HL-60 (cell line): ENCODE data around the gene SYNJ2.

Experiments
- DNase-seq, 2 experiments: peaks; one replicate each; pipeline ENCODE4 v3.0.0-alpha.2; 2010 to 2020; ENCODE audit warnings: low read depth in 1 of 2, low spot score in 1 of 2
- H3K27ac ChIP-seq: fragments of 250-450 bp; sonication (Bioruptor Pico); replicated peaks from 2 replicates; pipeline ENCODE4 v1.5.1; 2020; ENCODE audit warnings: mild to moderate bottlenecking, moderate library complexity
- H3K27me3 ChIP-seq: fragments of 250-450 bp; sonication (Bioruptor Pico); 2 replicates; pipeline ENCODE4 v1.5.1; 2021; ENCODE audit warnings: mild to moderate bottlenecking, moderate library complexity; ENCODE audit not compliant: insufficient read depth, poor library complexity, severe bottlenecking
- H3K4me3 ChIP-seq: replicated peaks from 2 replicates; pipeline ENCODE4 v1.5.1; 2011; ENCODE audit warnings: mild to moderate bottlenecking, control low read depth, low read length; ENCODE audit not compliant: insufficient read depth
- GABPA ChIP-seq: IDR thresholded peaks from 2 replicates; pipeline ENCODE4 v1.6.1; 2012; ENCODE audit warnings: low read depth
- POLR2AphosphoS5 ChIP-seq: IDR thresholded peaks from 2 replicates; pipeline ENCODE4 v1.6.1; 2012; ENCODE audit warnings: low read depth
- SPI1 ChIP-seq: IDR thresholded peaks from 2 replicates; pipeline ENCODE4 v1.6.1; 2012; ENCODE audit warnings: low read depth, mild to moderate bottlenecking, borderline replicate concordance
- TF ChIP-seq, protein P1 (sequence below): IDR thresholded peaks from 2 replicates; pipeline ENCODE4 v1.6.1; 2012; ENCODE audit warnings: low read depth; ENCODE audit not compliant: insufficient replicate concordance
- TF ChIP-seq, protein P2 (sequence below): IDR thresholded peaks from one replicate; pipeline ENCODE4 v1.5.1; 2011; ENCODE audit warnings: low read length, control low read depth, inconsistent platforms; ENCODE audit not compliant: insufficient read depth

SYNJ2 gene

DNA sequence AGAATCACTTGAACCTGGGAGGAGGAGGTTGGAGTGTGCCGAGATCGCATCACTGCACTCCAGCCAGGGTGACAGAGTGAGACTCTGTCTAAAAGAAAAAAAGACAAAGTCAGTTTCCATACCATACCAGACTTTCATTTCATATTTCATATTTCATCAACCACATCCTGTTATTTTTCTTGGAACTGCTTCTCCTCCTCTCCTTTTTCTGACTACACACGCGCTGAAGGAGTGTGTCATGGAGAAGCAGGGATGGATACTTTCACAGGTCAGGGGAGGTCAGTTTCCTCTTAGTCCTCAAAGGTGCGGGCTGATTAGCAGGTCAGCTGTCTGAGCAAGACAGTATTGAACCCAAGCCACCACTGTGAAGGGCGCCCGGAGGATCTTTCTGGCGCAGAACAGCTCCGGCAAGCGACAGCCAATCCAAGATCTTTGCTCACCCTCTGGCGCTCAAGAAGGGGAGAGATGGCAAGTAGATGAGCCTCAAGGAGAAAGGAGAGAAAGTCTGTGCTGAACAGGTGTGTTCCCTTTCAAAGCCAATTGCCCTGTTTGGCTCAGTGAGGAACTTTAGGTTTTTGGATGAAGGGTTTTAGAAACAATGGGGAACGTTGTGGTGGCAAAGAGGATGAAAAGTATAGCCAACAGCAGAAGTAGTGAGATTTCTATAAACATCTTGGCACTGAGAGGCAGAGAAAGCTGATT lies 18.9 kb upstream of the SYNJ2 start:
- Histone ChIP-seq H3K27ac (no peak overlapping the region), H3K27me3 (no peaks in the 10 kb centered on the region), H3K4me3 (no peak overlapping the region)
- TF ChIP-seq GABPA (no peak), POLR2AphosphoS5 (no peak), SPI1 (no peak)
- TF ChIP-seq, protein P1, sequence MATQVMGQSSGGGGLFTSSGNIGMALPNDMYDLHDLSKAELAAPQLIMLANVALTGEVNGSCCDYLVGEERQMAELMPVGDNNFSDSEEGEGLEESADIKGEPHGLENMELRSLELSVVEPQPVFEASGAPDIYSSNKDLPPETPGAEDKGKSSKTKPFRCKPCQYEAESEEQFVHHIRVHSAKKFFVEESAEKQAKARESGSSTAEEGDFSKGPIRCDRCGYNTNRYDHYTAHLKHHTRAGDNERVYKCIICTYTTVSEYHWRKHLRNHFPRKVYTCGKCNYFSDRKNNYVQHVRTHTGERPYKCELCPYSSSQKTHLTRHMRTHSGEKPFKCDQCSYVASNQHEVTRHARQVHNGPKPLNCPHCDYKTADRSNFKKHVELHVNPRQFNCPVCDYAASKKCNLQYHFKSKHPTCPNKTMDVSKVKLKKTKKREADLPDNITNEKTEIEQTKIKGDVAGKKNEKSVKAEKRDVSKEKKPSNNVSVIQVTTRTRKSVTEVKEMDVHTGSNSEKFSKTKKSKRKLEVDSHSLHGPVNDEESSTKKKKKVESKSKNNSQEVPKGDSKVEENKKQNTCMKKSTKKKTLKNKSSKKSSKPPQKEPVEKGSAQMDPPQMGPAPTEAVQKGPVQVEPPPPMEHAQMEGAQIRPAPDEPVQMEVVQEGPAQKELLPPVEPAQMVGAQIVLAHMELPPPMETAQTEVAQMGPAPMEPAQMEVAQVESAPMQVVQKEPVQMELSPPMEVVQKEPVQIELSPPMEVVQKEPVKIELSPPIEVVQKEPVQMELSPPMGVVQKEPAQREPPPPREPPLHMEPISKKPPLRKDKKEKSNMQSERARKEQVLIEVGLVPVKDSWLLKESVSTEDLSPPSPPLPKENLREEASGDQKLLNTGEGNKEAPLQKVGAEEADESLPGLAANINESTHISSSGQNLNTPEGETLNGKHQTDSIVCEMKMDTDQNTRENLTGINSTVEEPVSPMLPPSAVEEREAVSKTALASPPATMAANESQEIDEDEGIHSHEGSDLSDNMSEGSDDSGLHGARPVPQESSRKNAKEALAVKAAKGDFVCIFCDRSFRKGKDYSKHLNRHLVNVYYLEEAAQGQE, result no peak
- TF ChIP-seq, protein P2, sequence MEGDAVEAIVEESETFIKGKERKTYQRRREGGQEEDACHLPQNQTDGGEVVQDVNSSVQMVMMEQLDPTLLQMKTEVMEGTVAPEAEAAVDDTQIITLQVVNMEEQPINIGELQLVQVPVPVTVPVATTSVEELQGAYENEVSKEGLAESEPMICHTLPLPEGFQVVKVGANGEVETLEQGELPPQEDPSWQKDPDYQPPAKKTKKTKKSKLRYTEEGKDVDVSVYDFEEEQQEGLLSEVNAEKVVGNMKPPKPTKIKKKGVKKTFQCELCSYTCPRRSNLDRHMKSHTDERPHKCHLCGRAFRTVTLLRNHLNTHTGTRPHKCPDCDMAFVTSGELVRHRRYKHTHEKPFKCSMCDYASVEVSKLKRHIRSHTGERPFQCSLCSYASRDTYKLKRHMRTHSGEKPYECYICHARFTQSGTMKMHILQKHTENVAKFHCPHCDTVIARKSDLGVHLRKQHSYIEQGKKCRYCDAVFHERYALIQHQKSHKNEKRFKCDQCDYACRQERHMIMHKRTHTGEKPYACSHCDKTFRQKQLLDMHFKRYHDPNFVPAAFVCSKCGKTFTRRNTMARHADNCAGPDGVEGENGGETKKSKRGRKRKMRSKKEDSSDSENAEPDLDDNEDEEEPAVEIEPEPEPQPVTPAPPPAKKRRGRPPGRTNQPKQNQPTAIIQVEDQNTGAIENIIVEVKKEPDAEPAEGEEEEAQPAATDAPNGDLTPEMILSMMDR, result no peak
- DNase-seq, result no peak

DNA sequence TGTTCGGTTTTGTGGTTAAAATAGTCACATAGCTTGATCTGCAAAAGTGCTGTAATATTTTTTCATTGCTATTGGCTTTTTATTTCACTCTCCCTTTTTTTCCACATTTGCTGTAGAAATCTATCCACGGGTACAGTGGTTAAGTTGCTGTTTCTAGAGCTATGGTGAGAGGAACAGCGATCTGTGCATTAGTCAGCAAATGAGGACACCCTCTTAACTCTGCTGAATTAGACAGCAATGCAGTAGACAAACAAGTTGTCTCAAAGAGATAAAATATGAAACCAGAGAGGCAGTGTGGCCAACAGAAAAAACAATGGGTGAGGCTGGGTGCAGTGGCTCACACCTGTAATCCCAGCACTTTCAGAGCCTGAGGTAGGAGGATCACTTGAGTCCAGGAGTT lies 17.6 kb upstream of the SYNJ2 start:
- no peak for DNase-seq
- Histone ChIP-seq H3K27me3 (no peaks in the 10 kb centered on the region), H3K27ac (no peak overlapping the region), H3K4me3 (no peak overlapping the region)
- TF ChIP-seq GABPA, result no peak
- no peak for TF ChIP-seq POLR2AphosphoS5

DNA sequence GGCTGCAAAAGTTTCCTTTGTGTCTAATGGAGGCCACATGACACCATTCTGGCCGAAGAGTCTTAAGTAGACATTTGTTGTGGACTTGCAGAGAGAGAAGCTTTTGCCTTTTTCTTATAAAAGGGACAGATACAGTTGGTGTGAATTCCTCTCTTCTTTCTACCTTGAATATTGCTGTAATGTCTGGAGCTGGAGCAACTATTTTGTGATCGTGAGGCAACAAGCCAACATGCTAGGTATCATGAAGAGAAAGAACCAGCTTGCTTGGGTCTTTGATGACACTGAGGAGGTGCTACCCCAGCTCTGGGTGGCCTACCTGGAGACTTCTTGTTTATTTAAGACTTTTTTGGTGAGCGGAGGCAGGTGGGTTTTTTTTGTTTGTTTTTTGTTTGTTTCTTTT lies 16.3 kb upstream of the SYNJ2 start:
- Histone ChIP-seq H3K27ac (no peak overlapping the region), H3K4me3 (no peak overlapping the region), H3K27me3 (no peaks in the 10 kb centered on the region)
- no peak for DNase-seq
- TF ChIP-seq, protein P1, result no peak
- TF ChIP-seq POLR2AphosphoS5, result no peak
- TF ChIP-seq SPI1, result no peak
- TF ChIP-seq GABPA, result no peak

DNA sequence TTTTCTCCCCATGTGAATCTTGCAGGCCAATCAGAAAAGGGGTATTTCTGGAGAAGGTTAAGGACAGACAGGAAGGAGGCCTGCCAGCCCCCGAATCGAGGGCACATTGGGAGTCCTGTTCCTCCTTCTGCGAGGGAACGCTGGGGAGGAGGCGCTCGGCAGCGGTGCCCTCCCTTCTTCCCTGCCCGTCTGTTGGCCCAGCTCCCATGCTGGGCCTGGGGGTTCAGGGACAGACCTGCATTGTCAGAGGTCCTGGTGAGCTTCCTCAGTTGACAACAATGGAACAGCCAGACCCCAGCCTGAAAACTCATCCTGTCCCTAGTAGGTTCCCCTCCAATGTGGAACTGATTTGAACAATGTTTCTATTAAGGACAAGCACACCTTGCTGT lies 15.1 kb upstream of the SYNJ2 start:
- Histone ChIP-seq H3K4me3 (no peak overlapping the region), H3K27ac (no peak overlapping the region), H3K27me3 (no peaks in the 10 kb centered on the region)
- TF ChIP-seq, protein P2, result no peak
- TF ChIP-seq POLR2AphosphoS5 (no peak), GABPA (no peak)
- TF ChIP-seq, protein P1, result no peak
- no peak for DNase-seq
